Measurements from ENCODE around the gene ARFGAP1. TPM values are rescaled to one million over a fixed set of nuclear protein-coding genes. Genes with fewer than 3 reads are reported as not detected.

Gene ARFGAP1
- total RNA-seq, 1 experiment from 2014 or later, result 63.0 TPM

DNA sequence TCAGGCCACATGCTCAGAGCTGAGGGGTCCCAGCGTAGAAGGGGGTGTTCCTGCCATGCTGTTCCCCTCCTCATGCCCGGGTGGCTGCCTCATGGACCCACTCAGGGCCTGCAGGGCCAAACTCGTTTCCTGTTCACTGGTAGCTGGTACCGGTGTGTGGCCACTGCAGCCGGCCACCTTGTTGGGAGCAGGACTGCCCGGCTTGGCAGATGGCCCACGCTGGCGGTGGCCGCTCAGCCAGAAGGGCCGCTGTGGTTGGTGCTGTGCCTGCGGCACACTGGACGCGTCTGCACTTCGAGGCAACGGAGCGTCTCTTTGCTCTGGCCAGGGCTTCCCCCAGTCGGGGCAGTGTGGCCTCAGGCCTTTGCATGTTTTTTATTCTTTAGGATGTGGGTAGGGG lies 10.3 kb downstream of the ARFGAP1 start:
- Histone ChIP-seq H3K27ac (no peak overlapping the region), H3K27me3 (replicated peaks) (no peaks in the 10 kb centered on the region), H3K4me1 (replicated peaks) (no peaks in the 10 kb centered on the region), H3K36me3 (peaks cover 86% of the 10 kb centered on the region), H3K4me3 (no peak overlapping the region), H3K9me3 (replicated peaks) (no peaks in the 10 kb centered on the region)
- no peak for DNase-seq (ENCODE audit: low read depth in 1 of 2, low spot score in 2 of 2)

DNA sequence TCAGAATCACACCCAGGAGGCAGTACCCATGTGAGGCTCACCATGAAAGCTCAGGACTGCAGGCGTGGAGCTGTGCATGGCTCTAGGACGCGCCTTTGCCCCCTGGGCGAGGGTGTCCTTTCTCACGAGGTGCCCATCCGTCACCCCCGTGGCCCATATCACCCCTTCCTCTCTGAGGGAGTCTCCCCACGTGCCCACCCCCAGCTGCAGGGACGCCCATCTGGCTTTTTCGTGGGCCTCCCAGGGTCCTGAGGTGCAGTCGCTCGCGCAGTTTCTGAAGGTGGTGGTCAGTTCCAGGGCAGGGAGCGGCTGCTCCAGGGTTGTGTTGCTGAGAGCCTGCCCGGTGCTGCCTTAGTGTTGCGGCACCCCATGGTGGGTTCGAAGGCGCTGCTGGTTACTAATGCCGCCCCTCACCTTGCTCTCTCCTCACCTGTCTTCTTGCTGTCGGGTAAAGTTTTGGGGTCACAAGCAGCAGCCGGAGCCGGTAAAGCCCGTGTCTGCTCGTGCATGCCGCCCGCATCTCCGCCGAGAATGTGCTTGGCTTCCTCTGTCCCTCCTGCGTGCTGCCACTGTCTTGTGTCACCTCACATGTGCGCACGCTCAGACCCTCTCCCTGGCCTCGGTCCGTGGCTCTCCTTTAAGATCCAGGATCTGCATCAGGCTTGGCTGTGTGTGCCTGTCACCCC lies 10.9 kb downstream of the ARFGAP1 start:
- Histone ChIP-seq H3K4me3 (no peak overlapping the region), H3K9me3 (replicated peaks) (no peaks in the 10 kb centered on the region), H3K4me1 (replicated peaks) (no peaks in the 10 kb centered on the region), H3K36me3 (peaks cover 86% of the 10 kb centered on the region), H3K27me3 (replicated peaks) (no peaks in the 10 kb centered on the region), H3K27ac (no peak overlapping the region)
- no peak for DNase-seq (ENCODE audit: low read depth in 1 of 2, low spot score in 2 of 2)

DNA sequence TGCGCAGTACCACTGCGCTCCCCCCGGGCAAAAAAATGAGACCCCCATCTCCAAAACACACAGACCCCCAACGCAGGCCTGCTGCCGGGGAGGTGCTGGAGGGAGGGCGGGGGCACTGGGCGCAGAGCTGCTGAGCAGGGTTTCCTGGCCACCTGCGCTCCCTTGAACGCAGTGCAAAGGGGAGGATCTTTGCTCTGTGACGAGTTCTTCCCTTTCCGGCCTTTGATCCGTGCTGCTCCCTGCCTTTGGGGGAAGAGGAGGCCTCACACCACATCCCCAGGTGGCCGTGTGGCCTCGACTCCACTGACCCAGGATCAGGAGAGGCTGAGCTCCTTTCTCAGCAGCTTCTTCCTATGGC lies 11.4 kb downstream of the ARFGAP1 start:
- H3K27me3 ChIP-seq (replicated peaks), result no peaks in the 10 kb centered on the region
- H3K4me1 ChIP-seq (replicated peaks), result no peaks in the 10 kb centered on the region
- no peaks in the 10 kb centered on the region for H3K9me3 ChIP-seq (replicated peaks)
- DNase-seq (ENCODE audit: low read depth in 1 of 2, low spot score in 2 of 2), result no peak
- H3K27ac ChIP-seq, result no peak overlapping the region
- peaks cover 86% of the 10 kb centered on the region for H3K36me3 ChIP-seq
- no peak overlapping the region for H3K4me3 ChIP-seq

DNA sequence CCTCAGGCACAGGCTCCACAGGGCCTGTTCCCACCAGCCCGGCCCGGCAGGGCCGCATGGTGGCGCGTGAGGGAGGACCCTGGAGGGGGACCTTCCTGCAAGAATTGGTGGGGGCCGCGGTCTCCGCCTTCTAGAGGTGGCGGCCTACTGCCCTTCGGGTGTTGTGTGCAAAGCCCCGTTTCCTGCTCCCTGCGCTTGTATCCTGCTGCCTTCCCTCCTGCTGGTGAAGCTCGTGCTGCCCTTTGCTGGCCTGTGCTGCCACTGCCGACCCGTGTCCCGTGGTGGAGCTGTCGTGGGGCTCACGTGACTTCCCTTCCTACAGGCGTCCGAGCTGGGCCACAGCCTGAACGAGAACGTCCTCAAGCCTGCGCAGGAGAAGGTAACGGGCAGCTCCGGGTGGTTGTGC lies 11.9 kb downstream of the ARFGAP1 start:
- Histone ChIP-seq H3K36me3 (peaks cover 86% of the 10 kb centered on the region), H3K9me3 (replicated peaks) (no peaks in the 10 kb centered on the region), H3K27ac (no peak overlapping the region), H3K4me3 (no peak overlapping the region), H3K27me3 (replicated peaks) (no peaks in the 10 kb centered on the region), H3K4me1 (replicated peaks) (no peaks in the 10 kb centered on the region)
- no peak for DNase-seq (ENCODE audit: low read depth in 1 of 2, low spot score in 2 of 2)

DNA sequence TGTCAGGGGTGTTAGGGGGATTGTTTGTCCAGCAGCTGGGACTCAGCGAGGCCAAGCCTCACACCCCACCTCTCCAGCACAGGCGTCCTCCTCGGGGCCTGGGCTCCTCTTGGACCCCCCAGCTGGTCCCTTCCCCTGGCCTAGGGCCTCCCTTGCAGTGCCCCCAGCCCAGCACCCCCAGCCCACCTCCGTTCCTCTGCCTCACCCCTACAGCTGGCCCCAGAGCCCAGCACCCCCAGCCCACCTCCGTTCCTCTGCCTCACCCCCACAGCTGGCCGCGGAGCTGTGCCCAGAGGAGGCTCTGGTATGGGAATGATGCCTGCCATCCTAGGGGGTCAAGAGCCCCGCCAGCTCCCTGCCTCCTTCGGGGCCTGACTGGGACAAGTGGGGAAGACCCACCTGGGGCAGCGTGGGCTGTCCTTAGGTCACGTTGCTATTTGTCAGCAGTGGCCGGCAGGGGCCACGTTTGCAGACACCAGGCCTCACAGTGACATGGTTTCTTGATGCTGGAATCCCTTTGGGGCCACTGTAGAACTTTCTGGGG lies 12.4 kb downstream of the ARFGAP1 start:
- H3K27ac ChIP-seq, result no peak overlapping the region
- no peak for DNase-seq (ENCODE audit: low read depth in 1 of 2, low spot score in 2 of 2)
- no peaks in the 10 kb centered on the region for H3K9me3 ChIP-seq (replicated peaks)
- no peaks in the 10 kb centered on the region for H3K27me3 ChIP-seq (replicated peaks)
- no peaks in the 10 kb centered on the region for H3K4me1 ChIP-seq (replicated peaks)
- H3K4me3 ChIP-seq, result no peak overlapping the region
- peaks cover 80% of the 10 kb centered on the region for H3K36me3 ChIP-seq

DNA sequence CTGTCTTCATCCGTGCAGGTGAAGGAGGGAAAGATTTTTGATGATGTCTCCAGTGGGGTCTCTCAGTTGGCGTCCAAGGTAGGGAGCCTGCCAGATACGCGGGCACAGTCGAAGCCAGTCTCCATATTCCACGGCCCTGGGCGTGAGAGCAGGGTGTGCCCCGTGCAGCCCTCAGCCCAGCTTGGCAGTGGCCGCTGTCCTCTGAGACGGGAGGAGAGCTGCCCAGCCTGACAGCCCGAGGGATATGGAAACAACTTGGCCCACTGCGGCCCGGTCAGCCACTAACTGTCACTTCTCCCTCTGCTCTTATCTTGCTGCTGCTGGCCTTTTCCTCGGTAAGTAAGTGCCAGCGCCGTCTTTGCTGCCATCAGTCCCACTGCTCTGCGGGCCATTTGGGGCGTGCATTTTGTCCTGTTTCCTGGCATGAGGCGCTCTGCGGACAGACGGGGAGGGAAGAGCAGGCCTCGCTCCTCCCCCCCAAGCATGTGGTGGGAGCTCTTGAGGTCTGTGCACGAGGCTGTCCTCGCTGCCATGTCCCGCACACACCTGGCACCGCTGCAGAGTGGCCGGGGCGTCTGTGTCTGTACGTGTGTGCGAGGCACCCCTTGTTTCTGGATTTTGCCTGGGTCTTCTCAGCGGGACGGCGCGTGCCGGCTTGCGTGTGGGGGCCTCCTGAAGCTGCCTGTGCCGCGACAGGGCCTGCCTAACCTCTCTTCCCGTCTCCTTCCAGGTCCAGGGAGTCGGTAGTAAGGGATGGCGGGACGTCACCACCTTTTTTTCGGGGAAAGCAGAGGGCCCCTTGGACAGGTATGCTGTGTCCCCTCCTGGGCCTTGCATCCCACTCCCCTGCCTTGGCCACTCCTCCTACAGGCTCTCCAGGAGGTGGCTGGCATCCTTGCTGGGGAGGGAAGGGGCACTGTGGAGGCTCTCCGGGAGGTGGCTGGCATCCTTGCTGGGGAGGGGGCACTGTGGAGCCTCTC lies 13.3 kb downstream of the ARFGAP1 start:
- Histone ChIP-seq H3K4me3 (no peak overlapping the region), H3K36me3 (peaks cover 75% of the 10 kb centered on the region), H3K4me1 (replicated peaks) (no peaks in the 10 kb centered on the region), H3K9me3 (replicated peaks) (no peaks in the 10 kb centered on the region), H3K27me3 (replicated peaks) (no peaks in the 10 kb centered on the region), H3K27ac (no peak overlapping the region)
- DNase-seq (ENCODE audit: low read depth in 1 of 2, low spot score in 2 of 2), result no peak

DNA sequence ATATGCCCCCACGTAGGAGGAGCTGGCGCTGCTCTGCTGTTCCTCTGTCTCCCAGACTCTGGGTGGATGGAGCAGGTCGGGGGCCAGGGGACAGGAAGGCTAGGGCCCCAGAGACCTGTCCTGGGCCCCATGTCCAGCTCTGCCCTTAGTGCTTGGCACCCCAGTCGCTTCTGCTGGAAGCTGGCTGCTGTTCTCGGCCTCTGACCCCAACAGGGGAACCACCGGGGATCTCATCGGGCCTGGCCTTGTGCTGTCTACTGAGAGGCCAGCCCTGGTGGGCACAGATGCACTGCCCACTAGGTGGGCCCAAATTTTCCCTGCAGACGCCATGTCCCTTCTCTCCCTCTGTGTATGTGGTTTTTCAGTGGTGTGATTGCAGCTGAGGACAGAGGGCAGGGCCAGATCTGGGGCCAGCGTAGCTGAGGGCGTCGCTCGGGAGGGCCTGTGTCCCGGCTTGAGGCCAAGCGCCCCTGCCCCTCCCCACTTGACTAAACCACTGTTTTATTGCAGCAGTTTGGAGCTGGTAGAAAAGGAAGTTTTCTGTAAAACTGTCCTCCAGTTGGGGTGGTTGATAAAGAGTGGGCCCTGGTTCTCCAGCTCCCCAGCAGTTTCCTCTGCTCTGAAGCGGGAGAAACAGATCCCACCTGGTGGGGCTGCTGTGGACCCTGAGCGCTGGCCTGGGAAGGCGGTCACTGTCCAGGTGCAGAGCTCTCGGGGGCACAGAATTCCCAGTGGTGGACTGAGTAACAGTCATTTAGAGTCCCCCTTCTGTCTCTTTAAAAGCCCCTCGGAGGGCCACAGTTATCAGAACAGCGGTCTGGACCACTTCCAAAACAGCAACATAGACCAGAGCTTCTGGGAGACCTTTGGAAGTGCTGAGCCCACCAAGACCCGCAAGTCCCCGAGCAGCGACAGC lies 14.4 kb downstream of the ARFGAP1 start:
- 0 out of 2 replicates have a peak, but pooled peaks cover 4% of the 10 kb centered on the region for H3K4me1 ChIP-seq (replicated peaks)
- H3K4me3 ChIP-seq, result no peak overlapping the region
- DNase-seq (ENCODE audit: low read depth in 1 of 2, low spot score in 2 of 2), result no peak
- H3K9me3 ChIP-seq (replicated peaks), result 0 out of 2 replicates have a peak, but pooled peaks cover 3% of the 10 kb centered on the region
- no peak overlapping the region for H3K27ac ChIP-seq
- H3K27me3 ChIP-seq (replicated peaks), result no peaks in the 10 kb centered on the region
- H3K36me3 ChIP-seq, result peaks cover 67% of the 10 kb centered on the region

DNA sequence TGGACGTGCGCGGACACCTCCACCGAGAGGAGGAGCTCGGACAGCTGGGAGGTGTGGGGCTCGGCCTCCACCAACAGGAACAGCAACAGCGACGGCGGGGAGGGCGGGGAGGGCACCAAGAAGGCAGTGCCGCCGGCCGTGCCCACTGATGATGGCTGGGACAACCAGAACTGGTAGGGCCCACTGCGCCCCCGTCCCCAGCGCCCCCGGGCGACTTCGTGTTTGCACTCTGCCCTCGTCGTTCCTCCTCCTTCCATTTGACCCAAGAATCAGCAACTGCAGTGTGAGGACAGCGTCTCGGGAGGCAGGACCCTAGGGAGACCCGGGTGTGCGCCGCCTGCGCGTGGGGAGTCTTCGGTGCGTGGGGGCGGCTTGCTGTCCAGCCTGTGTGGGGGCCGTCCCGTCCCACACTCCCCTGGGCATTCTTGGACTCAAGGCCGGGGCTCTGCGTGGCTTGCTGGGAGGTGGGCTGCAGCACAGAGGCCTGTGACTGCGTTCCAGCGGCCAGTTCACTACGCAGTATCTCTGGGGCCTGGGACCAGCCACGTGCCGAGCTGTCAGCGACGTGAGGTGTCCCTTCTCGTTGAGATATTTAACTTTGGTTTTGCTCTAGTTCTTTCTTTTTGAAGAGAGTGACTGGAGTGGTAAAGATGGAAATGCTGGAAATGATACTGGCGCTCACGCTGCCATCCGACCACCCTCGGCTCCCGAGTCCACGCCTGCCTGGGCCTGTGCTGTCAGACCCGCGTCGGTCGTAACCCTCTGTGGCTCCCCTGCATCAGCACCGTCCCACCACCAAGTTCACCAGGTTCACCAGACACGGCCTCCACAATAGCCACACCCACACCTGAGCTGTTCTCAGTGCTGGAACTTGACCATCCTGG lies 15.3 kb downstream of the ARFGAP1 start:
- H3K36me3 ChIP-seq, result peaks cover 60% of the 10 kb centered on the region
- no peak overlapping the region for H3K27ac ChIP-seq
- H3K27me3 ChIP-seq (replicated peaks), result no peaks in the 10 kb centered on the region
- H3K4me1 ChIP-seq (replicated peaks), result 0 out of 2 replicates have a peak, but pooled peaks cover 4% of the 10 kb centered on the region
- no peak for DNase-seq (ENCODE audit: low read depth in 1 of 2, low spot score in 2 of 2)
- no peak overlapping the region for H3K4me3 ChIP-seq
- 0 out of 2 replicates have a peak, but pooled peaks cover 3% of the 10 kb centered on the region for H3K9me3 ChIP-seq (replicated peaks)

DNA sequence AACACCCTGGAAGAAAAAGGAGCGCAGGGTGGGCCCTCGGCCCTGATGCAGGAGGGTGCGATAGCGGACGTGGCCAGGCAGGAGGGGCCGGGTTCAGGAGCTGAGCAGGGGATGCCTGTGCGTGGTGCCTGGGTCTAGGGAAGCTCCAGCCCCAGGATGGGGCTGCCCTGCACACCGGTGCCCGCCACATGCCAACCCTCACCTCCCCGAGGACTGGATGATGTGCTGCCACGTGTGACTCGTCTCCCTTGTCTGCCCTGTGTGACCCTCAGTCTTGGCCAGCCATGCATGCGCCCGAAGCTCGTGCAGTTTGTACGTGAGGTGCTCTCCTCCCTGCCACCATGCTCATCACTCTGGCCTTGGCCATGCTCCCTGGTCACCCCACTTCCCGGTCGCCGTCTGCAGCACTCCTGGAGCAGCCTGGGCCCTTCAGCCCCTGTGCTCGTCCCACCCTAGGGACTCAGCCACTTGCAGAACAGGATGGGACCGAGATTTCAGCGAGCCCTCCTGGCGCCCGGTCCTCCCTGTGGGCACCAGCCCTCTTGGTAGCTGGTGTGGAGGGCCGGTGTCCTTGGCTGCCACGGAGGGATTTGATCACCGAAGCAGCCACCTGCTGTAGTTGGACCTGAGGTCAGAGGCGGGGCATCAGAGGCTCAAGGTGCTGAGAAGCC lies 16.1 kb downstream of the ARFGAP1 start:
- Histone ChIP-seq H3K27ac (no peak overlapping the region), H3K36me3 (peaks cover 52% of the 10 kb centered on the region), H3K4me1 (replicated peaks) (0 out of 2 replicates have a peak, but pooled peaks cover 4% of the 10 kb centered on the region), H3K27me3 (replicated peaks) (no peaks in the 10 kb centered on the region), H3K9me3 (replicated peaks) (0 out of 2 replicates have a peak, but pooled peaks cover 3% of the 10 kb centered on the region), H3K4me3 (no peak overlapping the region)
- DNase-seq (ENCODE audit: low read depth in 1 of 2, low spot score in 2 of 2), result no peak

DNA sequence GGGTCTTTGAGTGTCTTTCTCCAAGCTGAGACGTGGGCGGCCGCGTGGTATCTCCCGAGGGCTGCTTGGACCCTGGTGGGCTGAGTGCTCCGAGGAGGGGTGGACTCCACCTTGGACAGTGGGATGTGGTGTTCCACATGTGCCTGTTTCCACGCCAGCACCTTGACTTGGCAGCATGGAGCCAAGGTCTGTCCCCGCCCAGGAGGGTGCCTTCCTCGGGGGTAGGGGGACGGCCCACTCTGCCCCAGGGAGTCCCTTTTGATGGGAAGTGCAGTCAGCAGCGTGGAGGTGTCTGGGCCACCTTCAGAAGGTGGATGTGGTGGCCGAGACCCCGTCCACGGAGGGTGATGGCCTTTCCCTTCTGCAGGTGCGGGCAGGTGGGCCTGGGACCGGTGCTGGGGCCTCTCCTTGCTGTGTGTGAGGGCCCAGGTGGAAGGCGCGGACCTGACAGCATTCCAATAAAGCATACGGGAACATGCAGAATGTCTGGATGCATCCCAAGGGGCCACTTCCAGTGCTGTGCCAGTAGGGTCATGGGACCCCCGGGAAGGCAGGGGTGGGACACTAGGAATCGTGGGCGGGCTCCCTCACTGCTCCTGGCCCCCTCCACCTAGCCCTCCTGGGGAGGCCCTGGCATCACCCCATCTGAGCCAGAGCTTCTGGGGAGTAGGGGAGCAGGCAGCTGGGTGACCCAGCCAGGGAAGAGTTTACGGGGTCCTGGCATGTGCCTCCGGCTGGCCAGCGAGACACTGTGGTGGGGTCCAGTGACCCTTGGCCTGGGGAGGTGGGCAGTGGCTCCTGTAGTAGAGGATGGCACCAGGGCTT lies 16.9 kb downstream of the ARFGAP1 start:
- 0 out of 2 replicates have a peak, but pooled peaks cover 3% of the 10 kb centered on the region for H3K9me3 ChIP-seq (replicated peaks)
- 0 out of 2 replicates have a peak, but pooled peaks cover 4% of the 10 kb centered on the region for H3K4me1 ChIP-seq (replicated peaks)
- H3K4me3 ChIP-seq, result no peak overlapping the region
- H3K36me3 ChIP-seq, result peaks cover 48% of the 10 kb centered on the region
- DNase-seq (ENCODE audit: low read depth in 1 of 2, low spot score in 2 of 2), result no peak
- no peak overlapping the region for H3K27ac ChIP-seq
- no peaks in the 10 kb centered on the region for H3K27me3 ChIP-seq (replicated peaks)

DNA sequence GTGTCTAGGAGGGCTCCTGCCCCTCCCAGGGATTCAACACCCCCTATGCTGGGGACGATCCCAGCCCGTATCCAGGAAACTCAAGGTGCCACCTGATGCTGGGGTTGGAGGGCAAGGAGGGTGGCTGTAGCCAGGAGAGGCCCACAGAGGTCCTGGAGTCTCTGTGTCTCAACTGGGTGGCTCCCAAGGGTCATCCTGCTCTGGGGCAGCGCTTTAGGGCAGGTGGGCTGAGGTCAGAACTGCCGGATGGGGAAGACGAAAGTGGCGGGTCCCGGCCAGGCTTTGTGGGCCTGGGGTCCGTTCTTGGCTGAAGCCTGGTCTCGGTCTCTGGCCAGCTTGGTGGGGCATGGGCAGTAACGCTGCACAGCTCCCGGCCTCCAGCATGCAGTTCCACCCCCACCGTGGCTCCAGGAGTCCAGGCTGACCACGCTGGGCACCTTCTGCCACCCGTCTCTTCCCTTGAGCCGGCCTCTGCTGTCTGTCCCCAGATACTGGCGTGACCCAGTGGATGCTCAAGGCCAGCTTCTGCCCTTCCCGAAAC lies 17.6 kb downstream of the ARFGAP1 start:
- H3K27ac ChIP-seq, result no peak overlapping the region
- no peak overlapping the region for H3K4me3 ChIP-seq
- no peak for DNase-seq (ENCODE audit: low read depth in 1 of 2, low spot score in 2 of 2)
- H3K36me3 ChIP-seq, result peaks cover 41% of the 10 kb centered on the region
- 0 out of 2 replicates have a peak, but pooled peaks cover 4% of the 10 kb centered on the region for H3K4me1 ChIP-seq (replicated peaks)
- 0 out of 2 replicates have a peak, but pooled peaks cover 3% of the 10 kb centered on the region for H3K9me3 ChIP-seq (replicated peaks)
- peaks cover 4% of the 10 kb centered on the region for H3K27me3 ChIP-seq (replicated peaks)

All from SJSA1 (cell line).